K562 (cell line): ENCODE results near the gene COL4A1. TPM values are rescaled to one million over a fixed set of nuclear protein-coding genes. Genes with fewer than 3 reads are reported as not detected.

Experiments used
- ATAC-seq: fragments of 200-7000 bp; cut with Tn5 transposase; 3 replicates; pipeline ENCODE4 v1.9.1; 2020; ENCODE audit warnings: moderate library complexity
- BruUV-seq: library from RNA; stranded (reverse); fragments of 400-500 nt; replicated peaks from 2 replicates; lab custom pipeline; 2021; lab: Mats Ljungman, UMichigan
- CTCF ChIA-PET: fragments of 300-600 bp; formaldehyde crosslinking; extraction: SDS; loops from one replicate; lab custom pipeline; 2021; ENCODE audit warnings: low intra/inter-chr PET ratio; lab: Yijun Ruan, JAX
- POLR2A ChIA-PET: fragments of 300-600, 350-650 bp; sonication (Branson Sonifier 250); formaldehyde crosslinking; extraction: SDS; loops from one replicate; lab custom pipeline; 2021; ENCODE audit warnings: antibody characterized with exemption, inconsistent platforms; lab: Yijun Ruan, JAX
- DNase-seq, 4 experiments: peaks; one replicate each; pipeline versions ENCODE4 v3.0.0 to v3.0.0-alpha.2; 2011 to 2018; ENCODE audit warnings: low spot score in 3 of 4, mixed read lengths in 3 of 4; ENCODE audit errors: extremely low read depth in 1 of 4
- FAIRE-seq: peaks from 2 replicates; lab custom pipeline; 2011; peaks lifted over from hg19 to GRCh38; lab: Jason Lieb, UNC
- H2AFZ ChIP-seq: 2 replicates; pipeline ENCODE4 v1.6.0; 2011; ENCODE audit warnings: low read depth, low read length, control low read depth, inconsistent platforms
- H3K27ac ChIP-seq: fragments of 200-600 bp; 3 replicates; pipeline ENCODE4 v1.8.0; 2011; ENCODE audit warnings: low read depth, mild to moderate bottlenecking, control low read depth, inconsistent platforms, low read length, moderate library complexity, mixed read lengths; ENCODE audit errors: extremely low read depth
- H3K27me3 ChIP-seq, 2 experiments: fragments of 300-600 bp in 1 of 2; 2 replicates in 1 of 2; 3 replicates in 1 of 2; pipeline versions ENCODE4 v1.6.0 to v1.8.0; 2011; ENCODE audit warnings: inconsistent platforms in 2 of 2, low read length in 2 of 2, mild to moderate bottlenecking in 1 of 2, mixed read lengths in 1 of 2, moderate library complexity in 1 of 2; ENCODE audit not compliant: control insufficient read depth in 2 of 2, insufficient read depth in 2 of 2
- H3K36me3 ChIP-seq: fragments of 300-600 bp; 3 replicates; pipeline ENCODE4 v1.8.0; 2011; ENCODE audit warnings: mild to moderate bottlenecking, low read length, inconsistent platforms; ENCODE audit not compliant: control insufficient read depth, insufficient read depth
- H3K4me1 ChIP-seq, 2 experiments: fragments of 200-600 bp in 1 of 2; replicated peaks in 1 of 2; 2 replicates in 1 of 2; 3 replicates in 1 of 2; pipeline versions ENCODE4 v1.5.1 to v1.8.0; 2011; ENCODE audit warnings: inconsistent platforms in 2 of 2, low read length in 2 of 2, mild to moderate bottlenecking in 1 of 2, mixed read lengths in 1 of 2, moderate library complexity in 1 of 2; ENCODE audit not compliant: control insufficient read depth in 2 of 2, insufficient read depth in 2 of 2
- H3K4me2 ChIP-seq: 2 replicates; pipeline ENCODE4 v1.6.1; 2011; ENCODE audit warnings: low read length, control low read depth, inconsistent platforms, mixed read lengths; ENCODE audit not compliant: insufficient read depth
- H3K4me3 ChIP-seq: fragments of 200-600 bp; sonication (generic), shearing (Covaris generic); 2 replicates; pipeline ENCODE4 v1.5.1; 2016; ENCODE audit warnings: control low read depth, inconsistent platforms
- H3K79me2 ChIP-seq: fragments of 200-600 bp; 3 replicates; pipeline ENCODE4 v1.8.0; 2011; ENCODE audit warnings: low read length, inconsistent platforms; ENCODE audit not compliant: control insufficient read depth, insufficient read depth
- H3K9ac ChIP-seq, 2 experiments: 2 replicates each; pipeline versions ENCODE4 v1.6.0 to v1.6.1; 2011; ENCODE audit warnings: low read depth in 2 of 2, low read length in 2 of 2, control low read depth in 1 of 2, inconsistent platforms in 1 of 2, mild to moderate bottlenecking in 1 of 2, mixed read lengths in 1 of 2; ENCODE audit not compliant: insufficient read depth in 1 of 2
- H3K9me1 ChIP-seq: one replicate; pipeline ENCODE4 v1.6.0; 2011; ENCODE audit warnings: inconsistent platforms, mild to moderate bottlenecking, low read length, moderate library complexity; ENCODE audit not compliant: control insufficient read depth, insufficient read depth
- H3K9me3 ChIP-seq: replicated peaks from 2 replicates; pipeline ENCODE4 v1.5.1; 2011; ENCODE audit warnings: low read depth, low read length, inconsistent platforms; ENCODE audit not compliant: control insufficient read depth, insufficient read depth
- H4K20me1 ChIP-seq: replicated peaks from 2 replicates; pipeline ENCODE4 v1.6.1; 2011; ENCODE audit warnings: low read length, inconsistent platforms, mixed read lengths; ENCODE audit not compliant: control insufficient read depth, insufficient read depth
- ATF7 ChIP-seq: fragments of 450-650 bp; IDR thresholded peaks from 2 replicates; pipeline ENCODE4 v1.7.1; 2014; ENCODE audit warnings: mild to moderate bottlenecking, moderate library complexity
- HDAC1 ChIP-seq, 2 experiments: fragments of 450-650 bp; IDR thresholded peaks; 2 replicates each; pipeline ENCODE4 v1.6.1; 2016 to 2017; ENCODE audit warnings: inconsistent platforms in 1 of 2, mild to moderate bottlenecking in 1 of 2, moderate library complexity in 1 of 2
- HDAC3 ChIP-seq: fragments of 450-650 bp; IDR thresholded peaks from 2 replicates; pipeline ENCODE4 v1.6.1; 2018; ENCODE audit warnings: borderline replicate concordance, mild to moderate bottlenecking, moderate library complexity; ENCODE audit not compliant: partially characterized antibody
- IFI16 ChIP-seq: fragments of 250-450 bp; sonication (Bioruptor Pico); IDR thresholded peaks from 2 replicates; pipeline ENCODE4 v2.1.2; 2022; ENCODE audit warnings: mild to moderate bottlenecking, inconsistent platforms
- KDM2B ChIP-seq: fragments of 250-450 bp; sonication (Bioruptor Pico); IDR thresholded peaks from 2 replicates; pipeline ENCODE4 v1.8.0; 2021; ENCODE audit warnings: mild to moderate bottlenecking, moderate library complexity
- MXD1 ChIP-seq: fragments of 250-450 bp; sonication (Bioruptor Pico); IDR thresholded peaks from 2 replicates; pipeline ENCODE4 v1.8.0; 2021; ENCODE audit warnings: borderline replicate concordance, mild to moderate bottlenecking, moderate library complexity; ENCODE audit not compliant: poor library complexity, severe bottlenecking
- NRF1 ChIP-seq, 2 experiments: fragments of 450-650 bp; IDR thresholded peaks in 1 of 2; conservative IDR thresholded peaks in 1 of 2; 2 replicates each; pipeline ENCODE4 v1.6.1; 2014; ENCODE audit warnings: mild to moderate bottlenecking in 2 of 2
- POLR3A ChIP-seq: IDR thresholded peaks from 2 replicates; pipeline ENCODE4 v1.6.1; 2011; ENCODE audit warnings: borderline replicate concordance, mild to moderate bottlenecking, moderate library complexity; ENCODE audit not compliant: insufficient read length, insufficient read depth; ENCODE audit errors: extremely low read depth
- RBBP5 ChIP-seq: fragments of 200-600 bp; sonication (generic); IDR thresholded peaks from 2 replicates; pipeline ENCODE4 v1.6.1; 2012; ENCODE audit warnings: borderline replicate concordance, mild to moderate bottlenecking, low read length, control low read depth, inconsistent platforms; ENCODE audit not compliant: insufficient read depth, poor library complexity, severe bottlenecking
- ZBTB11 ChIP-seq, 3 experiments: fragments of 200-800 bp in 1 of 3; fragments of 250-450 bp in 1 of 3; fragments of 450-650 bp in 1 of 3; sonication (Bioruptor Pico) in 1 of 3; sonication (Bioruptor generic) in 1 of 3; formaldehyde crosslinking in 1 of 3; IDR thresholded peaks; 2 replicates each; pipeline versions ENCODE4 v1.6.1 to v1.8.0; 2016 to 2022; ENCODE audit warnings: mild to moderate bottlenecking in 2 of 3, missing genetic modification characterization in 2 of 3, missing compliant biosample characterization in 1 of 3, moderate library complexity in 1 of 3
- ZBTB26 ChIP-seq: fragments of 450-650 bp; formaldehyde crosslinking; IDR thresholded peaks from 2 replicates; pipeline ENCODE4 v1.4.0; 2022; ENCODE audit warnings: missing genetic modification characterization
- ZBTB33 ChIP-seq: sonication (generic); formaldehyde crosslinking; IDR thresholded peaks from 2 replicates; pipeline ENCODE4 v1.8.1; 2023; ENCODE audit warnings: mild to moderate bottlenecking, missing genetic modification reagents
- ZNF655 ChIP-seq: fragments of 250-450 bp; sonication (Bioruptor Pico); IDR thresholded peaks from 2 replicates; pipeline ENCODE4 v1.5.0; 2021
- WGBS: fragments of 100-300 bp; shearing (Covaris generic); methylation state at CpG from one replicate; pipeline ENCODE4 v1.1.6; 2016; ENCODE audit warnings: low coverage, mixed read lengths; ENCODE audit not compliant: insufficient coverage; ENCODE audit errors: missing lambda C conversion rate; 5-methylcytosine and 5-hydroxymethylcytosine counted together
- in situ Hi-C: fragments of 300-500 bp; cut with MboI; formaldehyde crosslinking; loops from 4 replicates; pipeline ENCODE4 v1.15.0; 2018; ENCODE audit warnings: inconsistent platforms, mixed read lengths
- intact Hi-C: fragments of 100-400 bp; cut with micrococcal nuclease; formaldehyde crosslinking; loops from 2 replicates; pipeline ENCODE4 v1.14.2; 2022
- polyA plus RNA-seq, 8 experiments: library from polyadenylated mRNA; depleted of rRNA in 4 of 8; stranded (reverse) in 5 of 8; unstranded in 3 of 8; fragments of >200 nt; fragmentation: Nextera tagmentation in 2 of 8; fragmentation: Illumina TruSeq in 1 of 8; extraction: Ambion mirVana in 2 of 8; extraction: Trizol in 1 of 8; gene quantifications; 2 replicates each; pipeline versions ENCODE4 v1.2.1 to v1.2.3, GENCODE V29; 2011 to 2014; ENCODE audit warnings: inconsistent platforms in 1 of 8, missing spikeins in 1 of 8
- total RNA-seq, 7 experiments: library from RNA; depleted of rRNA in 6 of 7; stranded (reverse); fragments of >200 nt in 6 of 7; fragmentation: Illumina TruSeq in 2 of 7; extraction: Trizol in 2 of 7; gene quantifications; 2 replicates each; pipeline versions ENCODE4 v1.2.1 to v1.2.3, GENCODE V29; 2011 to 2021; ENCODE audit warnings: low replicate concordance in 1 of 7

Gene COL4A1
- total and polyA plus RNA-seq, 9 of the 15 experiments (the other 6 are each of a cell fraction or from before 2014, with no cell fraction given): 0.35 TPM; not detected in 8

- FAIRE-seq: no peak
- ChIA-PET POLR2A (no interaction called here), CTCF (no interaction called here)
- H3K4me2 ChIP-seq: no peak overlapping the region
- no TSS peak for BruUV-seq
- H3K27me3 ChIP-seq: peaks cover 4 to 44% of the 10 kb centered on the region in 2 experiments; a peak in 4 of 5 replicates
- in situ Hi-C loops (no loop called here), intact Hi-C loops (no loop called here)
- no peaks in the 10 kb centered on the region for H3K9me3 ChIP-seq
- H4K20me1 ChIP-seq: no peaks in the 10 kb centered on the region
- H3K9me1 ChIP-seq: no peaks in the 10 kb centered on the region
- no peaks in the 10 kb centered on the region for H3K36me3 ChIP-seq
- no peak for DNase-seq
- H3K79me2 ChIP-seq: no peaks in the 10 kb centered on the region
- H3K4me1 ChIP-seq: no peaks in the 10 kb centered on the region
- no peak overlapping the region for H2AFZ ChIP-seq
- no peak overlapping the region for H3K27ac ChIP-seq
- H3K9ac ChIP-seq: no peak overlapping the region
- no peak for ATAC-seq
- WGBS: 0% methylated on average over 10 of the region's 10 CpGs
- no peak overlapping the region for H3K4me3 ChIP-seq
- no peak for TF ChIP-seq ZNF655 (CRISPR knock-in tag)
- no peak for TF ChIP-seq KDM2B
- TF ChIP-seq ZBTB11 (CRISPR knock-in tag; IDR thresholded peaks at IDR 0.05): no peak
- no peak for TF ChIP-seq IFI16 (CRISPR knock-in tag)
- TF ChIP-seq RBBP5: no peak
- no peak for TF ChIP-seq ZBTB33 (CRISPR knock-in tag)
- TF ChIP-seq MXD1 (CRISPR knock-in tag): no peak
- TF ChIP-seq NRF1 (conservative IDR thresholded peaks at IDR 0.05 in 1 of 2, IDR thresholded peaks at IDR 0.05 in 1 of 2): no peak
- no peak for TF ChIP-seq POLR3A
- no peak for TF ChIP-seq HDAC3
- TF ChIP-seq HDAC1 (IDR thresholded peaks at IDR 0.05): no peak
- no peak for TF ChIP-seq ZBTB26 (CRISPR knock-in tag)
- TF ChIP-seq ATF7: no peak
These were observed 9.2 kb upstream of the COL4A1 start for GRCh38 chr13:110316196-110316595.
